ENCODE measurements around the gene SLC9A5. TPM values are rescaled to one million over a fixed set of nuclear protein-coding genes. Genes with fewer than 3 reads are reported as not detected.

Gene SLC9A5
- polyA plus RNA-seq, 1 donor (not counting 4 experiments of a cell fraction or from before 2014, with no cell fraction given): 0.51 TPM

DNA sequence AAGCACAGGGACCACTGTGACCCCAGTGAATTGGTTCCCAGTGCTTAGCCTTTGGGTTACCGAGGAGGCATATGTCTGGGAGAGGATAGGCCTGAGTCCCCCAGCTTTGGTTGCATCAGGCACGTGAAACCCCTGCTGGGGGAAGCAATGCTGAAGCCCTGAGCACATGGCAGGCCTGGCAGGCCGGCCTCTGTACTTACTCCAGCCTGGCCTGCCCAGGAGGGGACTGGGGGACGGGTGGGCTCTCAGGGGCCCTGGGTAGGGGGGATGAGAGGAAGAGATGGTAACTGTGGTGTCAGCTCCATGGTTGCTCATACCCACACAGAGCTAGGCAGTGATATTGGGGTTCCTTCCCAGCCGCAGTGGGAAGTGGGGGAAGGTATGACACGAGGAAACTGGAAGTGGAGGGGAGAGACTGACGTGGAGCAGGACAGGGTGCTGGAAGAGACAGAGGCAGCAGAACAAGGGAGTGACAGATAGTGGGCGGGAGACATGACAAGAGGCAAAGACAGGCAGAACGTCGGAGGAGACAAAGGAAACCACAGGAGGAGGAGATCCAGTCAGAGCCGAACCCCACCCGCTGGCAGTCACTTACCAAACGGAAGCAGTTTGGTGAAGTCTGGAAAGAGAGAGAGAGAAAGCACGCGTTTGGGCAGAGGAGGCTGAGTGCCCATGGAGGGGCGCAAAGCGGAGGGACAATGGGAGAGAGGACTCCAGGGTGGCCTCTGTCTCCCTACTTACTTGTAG lies 12.8 kb upstream of the SLC9A5 start:
- Histone ChIP-seq H3K9me3 (ENCODE audit: control insufficient read depth, low read depth, low read length) (no peaks in the 10 kb centered on the region), H3K36me3 (ENCODE audit: control insufficient read depth in 2 of 2, extremely low read depth in 1 of 2, insufficient read depth in 2 of 2, low read length in 2 of 2) (peaks cover 36 to 38% of the 10 kb centered on the region in 2 experiments), H3K9me1 (ENCODE audit: control insufficient read depth, extremely low read depth, insufficient read depth, low read length) (no peaks in the 10 kb centered on the region), H3K4me2 (ENCODE audit: control insufficient read depth, extremely low read depth, insufficient read depth, low read depth, low read length) (peak overlapping the region; percentile 79), H3K4me1 (ENCODE audit: control insufficient read depth, extremely low read depth, insufficient read depth, low read length) (peaks cover 18% of the 10 kb centered on the region), H3K9ac (ENCODE audit: control insufficient read depth, extremely low read depth, insufficient read depth, low read length) (peak overlapping the region; percentile 46), H4K20me1 (ENCODE audit: control insufficient read depth, extremely low read depth, insufficient read depth, low read length) (no peaks in the 10 kb centered on the region), H3K79me2 (ENCODE audit: control insufficient read depth, insufficient read depth, low read length) (peaks cover 10% of the 10 kb centered on the region), H3K27ac (ENCODE audit: control insufficient read depth, insufficient read depth, low read length) (peak overlapping the region; percentile 70), H3K27me3 (ENCODE audit: control insufficient read depth, extremely low read depth, insufficient read depth, low read length) (no peaks in the 10 kb centered on the region), H2AFZ (ENCODE audit: control insufficient read depth, low read length) (peak overlapping the region; percentile 29), H3K4me3 (ENCODE audit: control insufficient read depth in 2 of 3, extremely low read depth in 1 of 3, insufficient read depth in 2 of 3, low read depth in 1 of 3, low read length in 3 of 3) (peak overlapping the region; percentile 7 to 49 (median 47))
- TF ChIP-seq, protein P1, sequence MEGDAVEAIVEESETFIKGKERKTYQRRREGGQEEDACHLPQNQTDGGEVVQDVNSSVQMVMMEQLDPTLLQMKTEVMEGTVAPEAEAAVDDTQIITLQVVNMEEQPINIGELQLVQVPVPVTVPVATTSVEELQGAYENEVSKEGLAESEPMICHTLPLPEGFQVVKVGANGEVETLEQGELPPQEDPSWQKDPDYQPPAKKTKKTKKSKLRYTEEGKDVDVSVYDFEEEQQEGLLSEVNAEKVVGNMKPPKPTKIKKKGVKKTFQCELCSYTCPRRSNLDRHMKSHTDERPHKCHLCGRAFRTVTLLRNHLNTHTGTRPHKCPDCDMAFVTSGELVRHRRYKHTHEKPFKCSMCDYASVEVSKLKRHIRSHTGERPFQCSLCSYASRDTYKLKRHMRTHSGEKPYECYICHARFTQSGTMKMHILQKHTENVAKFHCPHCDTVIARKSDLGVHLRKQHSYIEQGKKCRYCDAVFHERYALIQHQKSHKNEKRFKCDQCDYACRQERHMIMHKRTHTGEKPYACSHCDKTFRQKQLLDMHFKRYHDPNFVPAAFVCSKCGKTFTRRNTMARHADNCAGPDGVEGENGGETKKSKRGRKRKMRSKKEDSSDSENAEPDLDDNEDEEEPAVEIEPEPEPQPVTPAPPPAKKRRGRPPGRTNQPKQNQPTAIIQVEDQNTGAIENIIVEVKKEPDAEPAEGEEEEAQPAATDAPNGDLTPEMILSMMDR (optimal IDR thresholded peaks at IDR 0.05 in 1 of 3, IDR thresholded peaks at IDR 0.05 in 1 of 3, conservative IDR thresholded peaks at IDR 0.05 in 1 of 3; ENCODE audit: extremely low read depth in 1 of 3, insufficient read depth in 2 of 3, low read length in 3 of 3): no peak
- no peak for TF ChIP-seq EZH2 (IDR thresholded peaks at IDR 0.05; ENCODE audit: low read length)
- FAIRE-seq (peak; percentile 86), DNase-seq (ENCODE audit: low read depth, low spot score) (no peak)
- dilution Hi-C loops (cut with MboI; ENCODE audit: extremely low pct_ligation_motif_present, low sequenced_read_pairs): no loop called here

DNA sequence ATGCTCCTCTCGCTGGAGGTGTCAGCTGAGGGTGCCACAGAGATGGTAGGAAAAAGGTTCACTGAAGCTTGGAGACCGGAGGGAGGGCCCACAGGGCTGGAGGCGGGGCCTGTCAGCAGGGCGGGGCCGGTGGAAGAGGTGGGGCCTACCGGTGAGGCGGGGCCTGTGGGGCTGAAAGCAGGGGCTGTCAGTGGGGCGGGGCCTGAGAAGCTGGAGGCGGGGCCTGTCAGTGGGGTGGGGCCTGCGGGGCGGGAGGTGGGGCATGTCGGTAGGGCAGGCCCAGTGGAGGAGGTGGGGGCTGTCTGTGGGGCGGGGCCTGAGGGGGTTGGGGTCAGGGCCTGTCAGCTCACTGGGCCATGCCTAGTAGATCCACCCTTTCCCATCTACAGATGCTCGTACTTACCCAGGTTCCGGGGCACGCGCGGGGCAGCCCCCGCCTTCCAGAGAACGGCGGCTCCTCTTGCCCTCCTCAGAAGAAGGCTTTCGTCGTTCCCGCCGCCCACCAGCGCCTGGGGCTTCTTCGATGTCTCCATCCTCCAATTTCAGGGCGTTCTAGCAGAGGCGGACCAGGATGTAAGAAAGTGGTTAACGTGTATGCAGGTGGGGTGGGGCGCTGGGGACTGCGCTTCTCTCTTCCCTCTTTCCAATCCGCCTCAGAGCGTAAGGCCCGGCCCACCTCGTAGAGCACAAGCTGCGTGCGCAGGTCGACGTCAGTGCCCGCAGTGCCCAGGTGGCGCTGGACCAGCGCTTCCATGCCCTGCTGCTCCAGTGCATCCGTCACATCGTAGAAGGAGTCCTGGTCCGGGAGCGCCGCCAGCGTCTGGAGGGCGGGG lies 12.0 kb upstream of the SLC9A5 start:
- Histone ChIP-seq H2AFZ (ENCODE audit: control insufficient read depth, low read length) (peak overlapping the region; percentile 29), H3K4me2 (ENCODE audit: control insufficient read depth, extremely low read depth, insufficient read depth, low read depth, low read length) (peak overlapping the region; percentile 79), H3K79me2 (ENCODE audit: control insufficient read depth, insufficient read depth, low read length) (peaks cover 10% of the 10 kb centered on the region), H3K9me3 (ENCODE audit: control insufficient read depth, low read depth, low read length) (no peaks in the 10 kb centered on the region), H3K27ac (ENCODE audit: control insufficient read depth, insufficient read depth, low read length) (peak overlapping the region; percentile 70), H4K20me1 (ENCODE audit: control insufficient read depth, extremely low read depth, insufficient read depth, low read length) (no peaks in the 10 kb centered on the region), H3K9ac (ENCODE audit: control insufficient read depth, extremely low read depth, insufficient read depth, low read length) (peak overlapping the region; percentile 46), H3K4me3 (ENCODE audit: control insufficient read depth in 2 of 3, extremely low read depth in 1 of 3, insufficient read depth in 2 of 3, low read depth in 1 of 3, low read length in 3 of 3) (peak overlapping the region; percentile 7 to 49 (median 47)), H3K4me1 (ENCODE audit: control insufficient read depth, extremely low read depth, insufficient read depth, low read length) (peaks cover 26% of the 10 kb centered on the region), H3K36me3 (ENCODE audit: control insufficient read depth in 2 of 2, extremely low read depth in 1 of 2, insufficient read depth in 2 of 2, low read length in 2 of 2) (peaks cover 29 to 31% of the 10 kb centered on the region in 2 experiments), H3K27me3 (ENCODE audit: control insufficient read depth, extremely low read depth, insufficient read depth, low read length) (no peaks in the 10 kb centered on the region), H3K9me1 (ENCODE audit: control insufficient read depth, extremely low read depth, insufficient read depth, low read length) (no peaks in the 10 kb centered on the region)
- DNase-seq (ENCODE audit: low read depth, low spot score): no peak
- dilution Hi-C loops (cut with MboI; ENCODE audit: extremely low pct_ligation_motif_present, low sequenced_read_pairs): no loop called here
- no peak for TF ChIP-seq EZH2 (IDR thresholded peaks at IDR 0.05; ENCODE audit: low read length)
- TF ChIP-seq, protein P1 (optimal IDR thresholded peaks at IDR 0.05 in 1 of 3, IDR thresholded peaks at IDR 0.05 in 1 of 3, conservative IDR thresholded peaks at IDR 0.05 in 1 of 3; ENCODE audit: extremely low read depth in 1 of 3, insufficient read depth in 2 of 3, low read length in 3 of 3): peak in 1 of 3 experiments; percentile 17
- FAIRE-seq: no peak
